ENCODE measurements around the gene DALRD3.

- TF ChIP-seq EZH2phosphoT487 (IDR thresholded peaks at IDR 0.05; ENCODE audit: insufficient read depth, low read depth) (no peak), EZH2 (IDR thresholded peaks at IDR 0.05; ENCODE audit: insufficient read depth, poor library complexity, severe bottlenecking) (no peak)
Measured at GRCh38 chr3:49025005-49025792, 6.8 kb upstream of the DALRD3 start.

All from GM23248 (cell line).